Vagina (tissue), 2 donors: ENCODE measurements around the gene CACNA2D4. TPM values are rescaled to one million over a fixed set of nuclear protein-coding genes. Genes with fewer than 3 reads are reported as not detected.

Experiments
- DNase-seq, 2 donors: peaks; one replicate each; pipeline ENCODE4 v3.0.0-alpha.2; 2017; ENCODE audit errors: extremely low spot score in 2 of 2
- H3K27ac ChIP-seq: fragments of 200-600 bp; sonication (generic); one replicate; pipeline ENCODE4 v1.5.1; 2019
- H3K27me3 ChIP-seq: fragments of 200-600 bp; sonication (generic); one replicate; pipeline ENCODE4 v1.5.1; 2019
- H3K36me3 ChIP-seq, 2 donors: fragments of 200-600 bp; sonication (generic); one replicate each; pipeline ENCODE4 v1.5.1; 2017 to 2019
- H3K4me1 ChIP-seq: fragments of 200-600 bp; sonication (generic); one replicate; pipeline ENCODE4 v1.5.1; 2019
- H3K4me3 ChIP-seq, 2 donors: fragments of 200-600 bp; sonication (generic); 1 replicate in 1 of 2; 2 replicates in 1 of 2; pipeline ENCODE4 v1.5.1; 2016 to 2019
- H3K9me3 ChIP-seq: fragments of 200-600 bp; sonication (generic); one replicate; pipeline ENCODE4 v1.5.1; 2019
- CTCF ChIP-seq, 3 experiments: fragments of 450-650 bp in 2 of 3; fragments of 200-600 bp in 1 of 3; sonication (generic) in 1 of 3; IDR thresholded peaks; one replicate each; pipeline ENCODE4 v1.5.1; 2017 to 2019; ENCODE audit warnings: antibody characterized with exemption in 3 of 3, mild to moderate bottlenecking in 2 of 3, moderate library complexity in 2 of 3
- POLR2A ChIP-seq, 2 donors: fragments of 450-650 bp; IDR thresholded peaks; one replicate each; pipeline ENCODE4 v1.6.1; 2017; ENCODE audit warnings: antibody characterized with exemption in 2 of 2, mild to moderate bottlenecking in 2 of 2, moderate library complexity in 2 of 2
- POLR2AphosphoS5 ChIP-seq, 2 donors: sonication (generic); formaldehyde crosslinking; IDR thresholded peaks; one replicate each; pipeline ENCODE4 v1.9.0; 2017; ENCODE audit warnings: antibody characterized with exemption in 2 of 2, mild to moderate bottlenecking in 2 of 2, low read depth in 1 of 2; ENCODE audit not compliant: insufficient read depth in 1 of 2
- intact Hi-C: fragments of 100-400 bp; cut with DNase I; formaldehyde crosslinking; loops from one replicate; pipeline ENCODE4 v1.15.1; 2023
- total RNA-seq: library from RNA; depleted of rRNA; stranded (reverse); fragments of >200 nt; gene quantifications from one replicate; pipeline ENCODE4 v1.2.3, GENCODE V29; 2016

CACNA2D4 gene
- total RNA-seq, 1 donor from 2014 or later = 2.2 TPM

- H3K36me3 ChIP-seq = no peaks in the 10 kb centered on the region
- no peak overlapping the region for H3K4me3 ChIP-seq
- no peaks in the 10 kb centered on the region for H3K4me1 ChIP-seq
- DNase-seq = no peak
- H3K27ac ChIP-seq = no peak overlapping the region
- no peaks in the 10 kb centered on the region for H3K9me3 ChIP-seq
- intact Hi-C loops = no loop called here
- TF ChIP-seq POLR2AphosphoS5 (IDR thresholded peaks at IDR 0.05; ENCODE audit: insufficient read depth in 1 of 2, low read depth in 1 of 2) (no peak), POLR2A (IDR thresholded peaks at IDR 0.05) (no peak), CTCF (IDR thresholded peaks at IDR 0.05) (no peak)
- no peaks in the 10 kb centered on the region for H3K27me3 ChIP-seq
Observed at GRCh38 chr12:1839956-1840951, 78.2 kb downstream of the CACNA2D4 start.

GRCh38 chr12:1839464-1839863 lies 79.0 kb downstream of the CACNA2D4 start:
- Histone ChIP-seq H3K27ac (no peak overlapping the region), H3K4me1 (no peaks in the 10 kb centered on the region), H3K36me3 (no peaks in the 10 kb centered on the region), H3K4me3 (no peak overlapping the region), H3K27me3 (no peaks in the 10 kb centered on the region), H3K9me3 (no peaks in the 10 kb centered on the region)
- intact Hi-C loops = no loop called here
- no peak for TF ChIP-seq POLR2AphosphoS5 (IDR thresholded peaks at IDR 0.05; ENCODE audit: insufficient read depth in 1 of 2, low read depth in 1 of 2)
- no peak for TF ChIP-seq CTCF (IDR thresholded peaks at IDR 0.05)
- TF ChIP-seq POLR2A (IDR thresholded peaks at IDR 0.05) = no peak
- DNase-seq = no peak

GRCh38 chr12:1838994-1839365 lies 79.5 kb downstream of the CACNA2D4 start:
- Histone ChIP-seq H3K4me3 (no peak overlapping the region), H3K27me3 (no peaks in the 10 kb centered on the region), H3K36me3 (no peaks in the 10 kb centered on the region), H3K27ac (no peak overlapping the region), H3K9me3 (no peaks in the 10 kb centered on the region), H3K4me1 (no peaks in the 10 kb centered on the region)
- intact Hi-C loops = no loop called here
- no peak for DNase-seq
- TF ChIP-seq POLR2AphosphoS5 (IDR thresholded peaks at IDR 0.05; ENCODE audit: insufficient read depth in 1 of 2, low read depth in 1 of 2) = no peak
- no peak for TF ChIP-seq POLR2A (IDR thresholded peaks at IDR 0.05)
- TF ChIP-seq CTCF (IDR thresholded peaks at IDR 0.05) = no peak

DNA sequence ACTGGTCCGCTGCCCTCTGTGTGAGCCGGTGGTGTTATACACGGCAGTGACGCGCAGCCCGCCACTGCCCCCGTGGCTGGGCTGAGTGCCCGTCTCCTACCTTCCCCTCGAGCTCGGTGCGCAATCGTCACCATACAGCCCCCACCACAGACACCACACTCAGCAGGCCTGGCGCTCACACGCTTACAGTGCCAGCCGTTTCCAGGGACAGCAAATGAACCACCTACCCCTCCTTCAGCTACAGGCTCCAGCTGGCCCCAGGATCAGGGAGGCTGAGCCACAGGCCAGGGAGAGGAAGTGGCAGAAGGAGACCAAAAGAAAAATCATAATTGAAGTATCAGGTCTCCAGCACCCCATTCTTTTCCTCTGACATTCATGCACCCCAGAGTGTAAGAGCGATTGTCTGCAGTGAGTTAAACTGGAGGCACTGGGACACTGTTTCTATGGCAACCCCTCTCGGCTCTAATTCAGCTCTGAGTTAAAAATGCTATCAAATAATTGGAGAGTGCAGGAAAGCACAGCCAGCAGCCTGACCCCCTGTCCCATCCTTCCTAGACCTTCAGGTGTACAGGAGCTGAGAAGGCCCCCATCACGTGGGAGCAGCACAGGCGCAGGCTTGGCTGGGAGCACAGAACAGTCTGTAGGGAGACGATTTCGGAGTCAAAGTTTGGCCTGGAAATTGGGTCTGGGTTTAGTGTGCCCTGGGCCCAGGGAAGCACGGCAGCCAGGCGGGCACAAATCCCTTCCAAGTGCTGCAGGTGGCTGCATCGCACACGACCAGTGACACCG lies 80.1 kb downstream of the CACNA2D4 start:
- TF ChIP-seq POLR2A (IDR thresholded peaks at IDR 0.05) (no peak), CTCF (IDR thresholded peaks at IDR 0.05) (no peak), POLR2AphosphoS5 (IDR thresholded peaks at IDR 0.05; ENCODE audit: insufficient read depth in 1 of 2, low read depth in 1 of 2) (no peak)
- Histone ChIP-seq H3K27ac (no peak overlapping the region), H3K4me3 (no peak overlapping the region), H3K9me3 (no peaks in the 10 kb centered on the region), H3K36me3 (no peaks in the 10 kb centered on the region), H3K4me1 (no peaks in the 10 kb centered on the region), H3K27me3 (no peaks in the 10 kb centered on the region)
- no peak for DNase-seq
- intact Hi-C loops = no loop called here
